NCI-H1436 (cell line): ENCODE measurements around the gene ABITRAM.
"Not testable (repeated sequence)": the region's sequence is repeated elsewhere in the genome, so short reads cannot be mapped to it uniquely, and the experiment has no call there.

Experiments used
- DNase-seq: peaks from one replicate; lab custom pipeline; 2025; lab: John Stamatoyannopoulos, UW

Gene ABITRAM

DNA sequence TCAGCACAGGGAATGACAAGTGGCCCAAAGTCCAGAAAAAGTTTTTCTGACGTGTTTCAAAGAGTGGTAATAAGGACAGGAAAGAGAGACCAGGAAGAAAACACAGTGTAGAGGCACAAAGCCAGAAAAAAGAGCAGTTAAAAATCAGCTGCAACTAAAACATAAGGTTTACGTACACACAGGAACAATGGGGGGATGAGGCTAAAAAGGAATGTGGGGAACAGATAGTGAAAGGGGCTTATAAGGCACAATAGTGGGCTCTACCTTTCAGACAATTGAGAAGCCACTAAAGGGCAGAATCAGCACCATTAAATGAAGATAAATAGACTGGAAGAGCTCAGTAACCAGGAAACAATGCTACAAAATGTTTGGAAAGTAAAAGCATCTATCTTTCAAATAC, 5.8 kb upstream of the ABITRAM start:
- no peak for DNase-seq

DNA sequence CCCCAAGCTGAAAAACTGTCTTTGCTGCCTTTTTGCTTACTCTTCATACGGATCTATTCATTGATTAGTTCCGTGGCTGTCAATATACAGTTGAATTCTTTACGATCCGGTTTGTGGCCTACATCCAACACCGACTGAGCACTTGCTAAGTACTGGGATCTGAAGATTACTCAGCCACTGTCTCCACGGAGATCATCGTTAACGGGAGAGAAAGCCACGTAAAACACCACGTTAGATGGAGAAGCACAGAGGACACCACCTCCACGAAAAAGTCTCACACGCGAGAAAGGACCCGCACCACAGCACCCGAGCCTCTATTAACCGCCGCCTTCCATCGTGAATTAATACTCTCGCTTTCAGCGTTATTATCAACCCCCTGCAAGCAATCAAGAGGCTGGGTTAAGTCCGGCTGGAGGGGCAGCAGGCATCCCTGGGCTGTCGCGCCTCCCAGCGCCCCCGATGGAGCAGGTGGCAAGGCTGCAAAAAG, 926 bp upstream of the ABITRAM start:
- no peak for DNase-seq

DNA sequence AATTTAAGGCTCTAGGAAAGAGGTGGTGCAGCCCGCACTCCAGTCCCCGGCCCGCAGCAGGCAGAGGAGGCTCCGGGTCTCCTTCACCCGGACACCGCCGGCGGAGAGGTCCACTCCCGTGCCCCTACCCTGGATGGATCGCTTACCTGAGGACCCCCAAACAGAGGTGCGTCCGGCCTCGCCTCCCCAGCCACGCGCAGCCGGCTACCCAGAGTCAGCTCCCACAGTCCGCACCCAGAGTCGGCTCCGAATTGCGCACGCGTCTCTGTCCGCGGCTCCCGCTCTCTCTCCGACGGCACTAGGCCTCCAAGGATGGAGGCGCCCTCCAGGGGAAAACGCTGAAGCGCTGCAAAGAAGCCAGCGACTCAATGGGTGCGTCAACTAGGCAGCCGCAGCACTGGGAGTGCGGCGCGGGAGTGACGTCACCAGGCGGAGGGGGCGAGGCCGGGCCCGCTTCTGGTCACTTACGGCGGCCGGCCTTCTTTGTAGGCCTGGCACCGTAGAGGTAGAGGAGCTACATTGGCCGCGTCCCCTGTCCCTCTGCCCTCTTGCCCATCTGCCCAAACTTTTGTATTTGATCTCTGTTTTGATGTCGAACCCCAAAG, 380 bp upstream of the ABITRAM start, which contains the start of gene ELP1:
Gene ELP1, minus strand, starts transcription at position 407 of the 605 bp plus-strand sequence. CDS start 2,978 bp downstream, outside the sequence.
- DNase-seq, result peak; percentile 92

DNA sequence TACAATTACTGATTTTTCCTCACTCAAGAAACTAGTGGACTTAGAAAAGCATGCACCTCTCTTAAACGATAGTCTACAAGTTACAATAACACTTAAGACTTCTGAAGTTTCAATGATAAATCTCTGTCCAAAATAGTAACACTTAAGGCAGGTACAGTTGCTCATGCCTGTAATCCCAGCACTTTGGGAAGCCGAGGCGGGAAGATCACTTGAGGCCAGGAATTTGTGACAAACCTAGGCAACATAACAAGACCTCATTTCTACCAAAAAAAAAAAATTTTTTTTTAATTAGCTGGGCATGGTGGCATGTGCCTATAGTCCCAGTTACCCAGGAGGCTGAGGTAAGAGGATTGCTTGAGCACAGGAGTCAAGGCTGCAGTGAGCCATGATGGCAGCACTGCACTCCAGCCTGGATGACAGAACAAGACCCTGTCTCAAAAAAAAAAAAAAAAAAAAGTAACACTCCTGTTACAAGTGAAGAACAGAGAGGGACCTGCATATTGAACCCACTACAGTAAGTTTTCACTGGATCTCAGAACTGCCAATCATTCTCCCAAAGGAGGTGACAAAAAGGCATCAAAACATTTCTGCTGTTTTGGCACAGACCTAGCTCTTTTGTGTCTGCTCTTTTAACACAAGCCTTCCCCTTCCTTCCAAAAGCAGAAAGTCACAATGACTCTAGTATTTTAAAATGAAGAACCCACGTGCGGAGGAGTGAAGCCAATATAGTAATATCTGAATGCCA, 3.5 kb downstream of the ABITRAM start:
- DNase-seq, result no peak

DNA sequence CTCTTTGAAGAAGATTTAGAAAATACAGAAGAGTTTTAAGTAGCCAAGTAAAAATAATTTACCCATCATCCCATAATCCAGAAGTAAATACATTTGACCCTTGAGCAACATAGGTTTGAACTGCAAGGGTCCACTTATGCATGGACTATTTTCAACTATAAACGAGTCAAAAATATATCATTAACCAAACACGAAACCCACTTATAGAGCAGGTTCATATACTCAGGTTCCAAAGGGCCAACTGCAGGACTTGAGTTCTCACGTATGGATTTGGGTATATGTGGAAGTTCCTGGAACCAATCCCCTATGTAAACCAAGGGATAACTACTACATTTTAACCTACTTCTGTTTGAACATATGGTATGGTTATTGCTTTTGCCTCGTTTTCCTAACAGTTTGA, 5.8 kb downstream of the ABITRAM start:
- no peak for DNase-seq

DNA sequence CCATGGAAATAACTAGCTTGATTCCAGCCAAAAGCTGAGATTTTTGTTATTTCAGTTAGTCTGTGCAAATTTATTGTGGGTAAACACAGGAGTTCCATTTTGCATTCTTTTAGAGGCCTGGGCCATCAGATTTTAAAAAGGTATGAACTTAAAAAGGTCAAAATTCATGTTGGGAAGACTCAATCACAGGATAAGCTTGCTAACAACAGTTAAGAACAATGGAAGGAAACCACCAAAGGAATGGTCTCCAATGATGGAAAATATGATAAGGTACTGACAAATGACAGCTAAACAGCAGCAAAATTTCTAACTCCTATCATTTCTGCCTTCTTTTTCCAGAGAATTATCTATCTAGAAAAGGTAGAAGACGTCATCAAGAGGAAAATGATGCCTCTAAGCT, 16.0 kb downstream of the ABITRAM start:
- DNase-seq, result no peak

DNA sequence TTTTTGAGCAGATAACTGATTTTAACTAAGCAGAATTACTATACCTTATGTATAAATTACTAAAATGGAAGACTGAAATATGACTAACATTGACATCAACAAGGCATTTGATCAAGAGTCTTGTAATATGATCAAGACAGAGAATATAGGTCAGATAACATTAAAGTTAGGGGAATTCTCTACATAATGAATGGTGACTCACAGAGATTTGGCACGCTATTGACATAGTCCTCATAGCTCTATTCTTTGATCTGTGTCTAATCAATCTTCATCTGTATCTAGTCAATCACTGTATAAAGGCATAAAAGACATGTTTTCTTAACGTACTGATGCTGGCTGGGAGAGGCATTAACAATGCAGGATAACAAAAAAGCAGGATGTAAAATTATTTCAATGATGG, 17.4 kb downstream of the ABITRAM start:
- DNase-seq, result no peak

DNA sequence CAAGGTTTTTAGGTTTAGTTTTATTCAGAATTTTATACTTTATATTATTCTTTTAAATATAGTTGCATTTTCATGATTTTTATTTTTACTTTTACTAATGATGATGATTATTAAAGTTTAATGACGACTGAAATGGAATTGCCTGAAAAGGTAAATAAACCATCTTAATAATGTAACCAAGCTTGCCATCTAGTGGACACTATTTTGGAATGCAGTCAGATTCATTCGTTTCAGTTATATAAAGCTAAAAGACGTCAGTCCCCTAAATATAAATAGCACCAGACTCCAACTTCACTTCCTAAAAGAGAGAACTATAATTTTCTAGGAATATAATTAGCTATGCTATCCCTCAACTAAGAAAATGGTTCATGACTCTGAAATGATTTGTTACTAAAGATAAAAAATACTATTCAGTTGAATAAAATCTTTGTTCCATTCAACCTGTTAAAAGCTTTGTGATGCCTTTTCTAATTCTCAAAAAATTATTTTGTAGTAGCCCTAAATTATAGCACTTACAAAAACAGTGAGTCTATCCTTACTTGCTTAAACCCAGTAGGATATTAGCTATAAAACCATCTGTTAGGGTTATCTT, 19.9 kb downstream of the ABITRAM start:
- peak; percentile 4 for DNase-seq

DNA sequence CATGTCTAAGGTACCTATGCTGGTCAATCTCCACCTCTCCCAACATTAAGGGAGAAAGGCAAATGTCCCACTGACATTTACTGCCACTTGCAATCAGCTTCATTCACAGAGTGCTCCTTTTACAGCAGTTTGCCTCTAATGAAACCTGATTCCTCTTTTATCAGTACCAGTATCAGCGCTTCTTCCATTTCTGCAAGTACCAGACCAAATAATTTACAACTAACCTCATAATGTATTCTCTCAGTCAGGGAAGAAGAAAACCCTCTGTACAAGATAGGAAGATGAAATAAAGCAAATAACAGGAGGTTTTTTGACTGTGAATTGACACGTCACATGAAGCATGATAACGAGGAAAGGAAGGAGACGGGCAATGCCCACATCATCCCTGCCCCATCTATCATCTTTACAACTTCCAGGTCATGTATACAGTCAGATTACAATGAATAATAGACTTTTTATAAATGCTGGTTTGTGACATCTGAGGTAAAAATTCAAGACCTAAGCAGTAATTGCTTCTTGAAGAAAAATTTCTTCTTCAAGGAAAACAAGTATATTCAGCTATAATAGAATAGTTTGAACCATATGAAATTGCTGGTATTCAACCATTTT, 21.9 kb downstream of the ABITRAM start:
- DNase-seq, result no peak

DNA sequence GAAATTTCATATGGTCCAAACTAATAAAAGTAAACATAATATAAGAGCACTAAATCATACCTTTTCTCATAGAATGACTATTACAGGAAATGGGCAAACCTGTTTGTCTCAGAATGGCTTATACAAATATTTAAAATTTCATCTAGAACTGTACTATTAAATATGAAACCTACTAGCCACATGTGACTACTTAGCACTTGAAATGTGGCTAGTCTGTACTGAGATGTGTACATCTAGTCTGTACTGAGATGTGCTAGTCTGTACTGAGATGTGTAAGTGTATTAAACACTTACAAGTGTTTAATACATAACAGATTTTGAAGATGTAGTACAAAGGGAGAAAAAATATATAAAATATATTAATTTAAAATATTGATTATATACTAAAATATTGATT, 22.4 kb downstream of the ABITRAM start:
- DNase-seq, result no peak

DNA sequence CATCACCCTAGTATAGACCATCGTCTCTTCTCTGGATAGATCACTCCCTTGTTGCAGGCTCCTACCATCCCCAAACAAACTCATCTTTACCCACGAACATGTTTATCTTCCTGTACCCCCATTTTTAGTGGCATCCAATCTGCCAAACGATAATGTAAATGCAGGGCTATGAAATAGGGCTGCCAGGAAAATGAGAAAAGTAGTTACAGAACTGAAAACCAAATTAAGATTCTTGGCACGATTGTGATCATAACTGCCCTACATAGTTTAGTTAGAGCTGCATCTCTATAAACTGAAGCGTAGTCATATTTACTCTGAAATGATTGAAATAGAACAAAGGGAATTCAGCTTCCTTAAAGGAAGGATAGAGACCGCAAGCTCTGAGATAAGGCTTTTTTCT, 26.1 kb downstream of the ABITRAM start:
- DNase-seq, result no peak

DNA sequence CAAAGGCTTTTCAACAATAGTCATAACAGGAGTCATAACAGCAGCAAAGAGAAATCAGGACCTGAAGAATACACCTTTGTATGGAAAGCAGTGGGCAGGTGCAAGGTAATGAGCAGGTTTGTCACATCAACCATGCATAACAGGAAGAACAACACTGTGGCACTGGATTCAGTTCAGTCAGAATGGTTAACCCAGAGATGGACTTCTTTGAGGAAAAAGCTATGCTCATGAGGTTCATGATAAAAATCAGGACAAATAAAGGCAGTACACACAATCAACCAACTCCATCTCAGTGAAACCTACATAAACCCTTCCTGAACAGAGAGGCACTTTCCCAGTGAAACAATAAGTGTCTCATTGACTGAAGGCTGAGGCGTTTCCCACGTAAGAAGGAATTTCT, 27.0 kb downstream of the ABITRAM start:
- no peak for DNase-seq

DNA sequence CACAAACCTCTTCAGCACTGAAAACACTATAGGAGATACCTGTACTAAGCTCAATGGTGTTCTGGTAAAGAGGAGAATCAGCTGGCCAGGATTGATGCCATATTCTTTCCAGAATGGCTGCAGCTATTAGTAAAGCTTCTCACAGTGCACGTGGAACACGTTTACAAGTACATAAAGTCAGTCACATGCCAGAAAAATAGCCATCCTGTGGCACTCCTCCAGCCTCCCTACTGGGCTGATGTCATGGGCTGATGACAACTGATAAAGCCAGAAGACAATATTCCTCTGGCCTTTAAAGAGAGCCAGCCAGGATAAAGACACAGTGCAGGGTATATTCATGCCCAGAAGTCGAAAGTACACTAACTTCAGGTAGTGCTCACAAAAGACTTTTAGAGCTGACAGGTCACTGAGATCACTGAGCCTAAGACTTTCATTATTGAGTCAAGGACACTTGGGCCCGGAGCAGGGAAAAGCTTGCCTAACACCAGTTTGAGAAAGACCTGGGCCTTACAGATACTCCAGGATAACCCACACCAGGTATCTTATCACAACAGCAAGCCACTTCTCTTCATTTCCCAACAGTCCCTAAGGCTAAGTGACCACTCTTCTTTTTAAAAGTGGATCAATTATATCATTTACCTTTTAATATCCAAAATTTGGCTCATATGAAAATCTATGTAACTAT, 29.4 kb downstream of the ABITRAM start:
- DNase-seq, result no peak

DNA sequence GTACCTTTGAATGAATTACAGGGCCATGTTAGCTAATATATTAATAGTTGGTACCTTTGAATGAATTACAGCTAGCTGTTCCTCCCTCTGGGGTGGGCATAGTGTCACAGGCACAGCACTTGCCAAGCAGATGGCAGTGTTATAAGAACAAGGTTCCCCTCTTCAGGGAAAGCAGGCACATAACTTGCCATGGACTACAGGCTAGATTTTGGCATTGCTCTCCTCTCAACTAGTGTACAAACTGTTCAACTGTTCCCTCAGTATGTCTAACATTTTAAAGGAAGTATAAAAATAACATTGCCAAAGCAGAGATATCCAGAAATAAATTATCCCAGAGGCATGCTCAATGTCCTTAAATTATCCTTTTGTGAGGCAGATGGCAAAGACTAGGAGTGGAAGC, 33.7 kb downstream of the ABITRAM start:
- DNase-seq, result no peak

DNA sequence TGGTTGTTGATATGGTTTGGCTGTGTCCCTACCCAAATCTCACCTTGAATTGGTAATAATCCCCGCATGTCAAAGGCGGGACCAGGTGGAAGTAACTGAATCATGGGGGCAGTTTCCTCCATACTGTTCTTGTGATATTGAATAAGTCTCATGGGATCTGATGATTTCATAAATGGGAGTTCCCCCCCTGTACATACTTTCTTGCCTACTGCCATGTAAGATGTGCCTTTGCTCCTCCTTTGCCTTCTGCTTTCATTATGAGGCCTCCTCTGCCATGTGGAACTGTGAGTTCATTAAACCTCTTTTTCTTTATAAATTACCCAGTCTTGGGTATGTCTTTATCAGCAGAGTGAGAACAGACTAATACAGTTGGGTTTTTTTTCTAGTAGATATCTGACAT, 37.2 kb downstream of the ABITRAM start:
- not testable (repeated sequence) for DNase-seq

DNA sequence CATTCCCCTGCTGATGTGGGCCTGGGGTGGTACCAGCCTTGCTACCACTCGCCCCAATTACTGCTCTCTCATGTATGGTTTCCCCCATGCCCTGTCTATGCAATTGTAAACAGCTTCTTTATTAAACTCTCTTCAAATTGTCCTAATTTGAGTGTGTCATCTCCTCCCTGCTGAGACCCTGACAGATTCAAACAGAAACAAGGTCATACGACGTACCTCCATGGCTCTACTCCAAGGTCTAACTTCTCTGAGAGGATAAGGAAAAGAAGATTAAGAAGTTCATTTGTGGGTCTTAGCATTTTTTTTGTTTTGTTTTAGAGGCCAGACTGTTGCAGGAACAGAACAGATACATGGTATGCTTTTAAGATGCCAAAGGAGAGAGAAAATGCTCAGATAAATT, 38.0 kb downstream of the ABITRAM start:
- no peak for DNase-seq

DNA sequence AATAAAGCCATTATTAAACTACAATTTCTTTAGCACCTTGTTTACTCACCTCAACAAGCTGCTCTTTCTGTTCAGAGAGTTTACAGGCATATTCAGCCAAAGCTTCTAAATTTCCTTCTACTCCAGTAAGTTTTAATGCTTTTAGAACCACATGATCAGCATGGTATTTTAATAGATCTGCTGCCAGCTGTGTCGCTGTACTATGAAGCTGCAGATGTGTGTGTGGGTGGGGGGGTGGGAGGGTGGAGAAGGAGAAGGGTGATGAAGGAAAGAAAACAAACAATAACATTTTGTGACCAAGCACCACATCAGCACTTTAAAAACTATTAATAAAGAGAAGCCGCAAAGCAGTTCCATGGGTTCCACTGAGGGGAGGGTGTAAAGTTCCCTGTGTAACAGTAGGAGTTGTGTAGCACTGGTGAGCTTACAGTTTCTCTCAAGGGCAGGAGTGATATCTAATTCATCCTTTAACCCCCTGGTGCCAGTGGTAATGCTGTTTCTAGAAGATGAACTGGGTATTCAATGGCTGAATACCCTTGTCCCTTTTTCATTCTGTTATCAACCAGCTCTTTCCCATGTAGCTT, 38.5 kb downstream of the ABITRAM start:
- DNase-seq, result no peak

DNA sequence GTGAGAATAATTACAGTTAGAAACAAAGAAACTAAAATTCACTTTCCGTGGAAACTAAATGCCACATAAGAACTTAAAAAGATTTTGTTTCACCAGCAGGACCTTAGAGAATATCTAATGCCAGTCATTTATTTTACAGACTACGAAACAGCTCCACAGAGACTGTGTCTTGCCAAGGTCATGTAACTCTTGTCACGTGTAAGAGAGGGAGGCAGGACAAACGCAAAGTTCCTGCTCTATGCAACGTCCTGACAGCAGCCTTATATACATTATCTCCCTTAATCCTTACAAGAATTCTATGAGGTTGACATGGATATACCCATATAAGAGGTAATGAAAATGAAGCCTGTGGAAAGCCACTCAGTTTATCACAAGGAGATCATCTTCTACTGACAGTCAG, 39.7 kb downstream of the ABITRAM start:
- DNase-seq, result no peak

DNA sequence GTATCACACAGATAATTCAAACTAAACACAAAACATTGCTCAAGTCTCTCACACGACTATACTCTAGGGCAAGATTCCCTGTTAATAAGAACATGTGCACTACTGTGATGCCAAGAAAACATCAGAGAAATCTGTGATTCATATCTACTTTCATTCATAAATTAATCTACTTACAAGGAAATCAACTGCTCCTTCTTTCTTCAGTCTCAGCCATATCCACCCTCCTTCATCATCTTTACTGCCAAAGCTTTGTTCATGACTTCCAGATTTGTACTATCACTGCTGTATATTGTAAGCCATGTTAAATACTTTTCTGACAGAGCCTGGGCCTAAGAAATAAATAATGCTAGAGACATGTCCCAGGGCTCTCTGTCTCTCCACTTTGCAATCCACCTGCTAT, 44.0 kb downstream of the ABITRAM start:
- DNase-seq, result no peak

DNA sequence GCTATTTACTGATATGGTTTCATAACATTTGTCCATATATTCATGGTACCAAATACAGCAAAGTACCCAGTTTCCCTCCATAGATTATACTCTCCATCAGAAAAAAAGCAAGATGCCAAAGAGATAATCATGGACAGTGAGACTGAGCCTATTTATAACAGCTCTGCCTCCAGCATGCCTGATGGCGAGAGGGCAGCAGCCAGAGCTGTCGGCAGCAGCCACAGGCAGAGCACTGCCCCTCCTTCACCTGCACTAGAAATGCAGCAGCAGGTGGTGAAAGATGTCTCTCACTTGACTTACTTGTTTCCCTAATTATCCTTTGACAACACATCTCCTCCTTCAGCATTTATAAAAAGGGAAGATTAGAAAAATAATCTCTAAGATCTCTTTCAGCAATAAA, 46.7 kb downstream of the ABITRAM start:
- DNase-seq, result no peak

DNA sequence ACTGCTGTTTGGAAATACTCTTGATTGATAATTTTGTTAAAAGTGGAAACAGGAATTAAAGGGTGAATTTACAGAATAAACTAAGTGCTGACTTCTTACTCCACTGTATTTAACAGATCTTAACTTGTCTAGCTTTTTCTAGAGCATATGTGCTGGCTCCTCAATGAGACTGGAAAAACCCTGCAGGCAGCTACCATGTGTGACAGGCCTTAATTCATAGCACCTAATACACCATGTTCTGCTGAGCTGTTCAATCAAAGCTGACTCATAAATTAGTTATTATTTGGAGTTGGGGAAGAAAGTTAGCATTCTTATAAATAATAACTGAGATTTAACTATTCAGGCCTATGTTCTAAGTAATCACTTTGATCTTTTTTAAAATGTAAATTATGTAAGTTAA, 49.7 kb downstream of the ABITRAM start:
- no peak for DNase-seq
